GM19239 (cell line): Measurements from ENCODE around the gene TAS2R3.
"Not testable (repeated sequence)": the region's sequence is repeated elsewhere in the genome, so short reads cannot be mapped to it uniquely, and the experiment has no call there.

Experiments used
- DNase-seq: peaks from one replicate; pipeline ENCODE4 v3.0.0; 2011; ENCODE audit warnings: low spot score; ENCODE audit not compliant: insufficient read length
- FAIRE-seq: peaks from 2 replicates; lab custom pipeline; 2011; peaks lifted over from hg19 to GRCh38; lab: Jason Lieb, UNC

The TAS2R3 gene

GRCh38 chr7:141763797-141764196 is at the start of gene TAS2R3:
TAS2R3 (plus strand) TSS chr7:141764097; CDS start chr7:141764159, 62 bp downstream.
- FAIRE-seq (no peak), DNase-seq (no peak)

DNA sequence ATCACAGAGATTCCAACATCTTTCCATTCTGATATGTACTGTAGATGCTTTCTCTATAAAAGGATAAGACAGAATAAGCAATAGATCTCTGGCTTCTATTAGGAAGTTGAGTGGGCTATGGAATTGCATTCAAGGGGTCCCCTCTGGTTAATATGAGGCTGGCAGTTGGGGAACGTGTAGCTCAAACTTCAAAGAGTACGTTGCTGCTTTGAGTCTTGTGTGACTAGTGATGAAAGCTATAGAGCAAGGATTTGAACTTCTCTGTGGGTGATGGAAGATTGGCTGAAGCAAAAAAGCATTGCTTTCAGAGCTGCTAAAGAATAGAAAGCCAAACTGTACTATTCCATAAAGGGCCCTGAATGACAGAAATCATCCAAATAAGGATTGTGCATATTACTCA is 49.3 kb upstream of the TAS2R3 start:
- DNase-seq, result no peak
- FAIRE-seq, result no peak

DNA sequence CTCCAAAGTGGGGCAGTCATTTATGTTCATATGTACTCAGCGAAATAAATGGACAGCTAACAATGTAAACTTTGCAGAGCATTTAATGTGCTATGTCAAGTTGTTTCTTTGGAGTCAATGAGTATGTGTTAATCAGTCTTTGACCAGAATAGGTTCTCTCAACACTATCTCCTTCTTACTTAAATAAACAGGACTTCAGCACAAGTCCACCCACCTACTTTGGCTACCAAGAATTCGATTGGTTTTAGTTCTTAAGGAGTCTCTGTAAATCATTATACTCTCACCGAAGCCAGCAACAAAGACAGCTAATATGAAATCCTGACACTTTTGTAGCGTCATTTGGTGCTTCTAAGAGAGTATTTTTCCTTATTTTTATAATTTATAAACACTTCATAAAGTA is 48.9 kb upstream of the TAS2R3 start:
- FAIRE-seq (no peak), DNase-seq (no peak)

DNA sequence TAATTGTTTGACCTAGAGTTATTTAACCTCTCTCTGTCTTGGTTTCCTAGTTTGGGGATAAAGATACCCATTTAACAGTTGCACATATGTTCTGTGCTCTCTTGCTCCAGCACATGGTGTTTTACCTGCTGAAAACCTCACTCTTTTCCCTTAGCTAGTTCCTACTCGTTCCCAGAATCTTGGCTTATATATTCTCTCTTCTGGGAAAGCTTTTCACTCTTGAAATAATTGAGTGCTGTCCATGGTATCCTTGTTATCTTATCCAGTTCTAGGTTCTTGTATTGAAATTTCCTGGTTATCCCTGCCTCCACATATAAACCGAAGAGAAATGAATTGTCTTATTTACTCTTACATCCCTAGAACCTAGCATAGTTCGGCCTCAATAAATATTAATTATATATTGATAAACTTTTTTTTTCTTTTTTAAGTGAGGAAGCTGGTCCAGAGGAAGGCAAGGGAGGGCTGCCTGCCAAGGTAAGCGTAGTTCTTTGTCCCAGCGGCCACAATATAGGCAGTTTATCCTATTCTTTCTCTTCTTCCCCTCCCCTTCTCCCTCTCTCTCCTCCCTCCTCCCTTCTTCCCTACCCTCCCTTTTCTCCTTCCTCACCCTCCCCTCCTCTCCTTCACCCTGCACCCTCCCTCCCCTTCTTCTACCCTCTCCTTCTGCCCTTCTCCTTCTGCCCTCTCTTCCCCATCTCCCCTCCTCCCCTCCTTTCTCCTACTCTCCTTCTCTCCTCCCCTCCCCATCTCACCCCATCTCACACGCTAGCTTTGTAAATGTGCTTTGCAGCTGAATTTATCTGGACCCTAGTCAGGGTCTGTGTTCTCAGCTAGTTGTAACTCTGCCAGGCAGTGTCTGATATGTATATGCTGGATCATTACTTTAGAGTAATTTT is 47.9 kb upstream of the TAS2R3 start:
- no peak for FAIRE-seq

GRCh38 chr7:141717450-141717849 is 46.4 kb upstream of the TAS2R3 start:
- no peak for FAIRE-seq
- no peak for DNase-seq

More for the DNA sequence above, 47.9 kb upstream of the TAS2R3 start:
- no peak for DNase-seq

GRCh38 chr7:141722529-141722928 is 41.4 kb upstream of the TAS2R3 start:
- no peak for FAIRE-seq
- no peak for DNase-seq

DNA sequence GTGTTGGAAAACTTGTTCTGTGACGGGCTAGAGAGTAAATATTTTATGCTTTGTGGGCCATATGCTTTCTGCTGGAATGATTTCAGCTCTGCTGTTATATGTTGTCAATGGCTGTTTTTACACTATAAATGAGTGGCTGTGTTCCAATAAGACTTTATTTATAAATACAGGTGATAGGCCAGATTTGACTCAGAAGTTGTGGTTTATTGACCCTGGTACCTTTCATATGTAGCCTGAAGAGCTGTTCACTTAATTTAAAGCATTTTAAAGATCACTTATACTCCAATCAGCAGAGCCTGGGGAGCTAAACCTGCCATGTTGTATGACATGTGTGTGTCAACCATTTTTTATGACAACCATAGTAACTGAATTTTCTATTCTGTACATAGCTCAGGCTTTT is 34.9 kb upstream of the TAS2R3 start:
- FAIRE-seq (no peak), DNase-seq (no peak)

DNA sequence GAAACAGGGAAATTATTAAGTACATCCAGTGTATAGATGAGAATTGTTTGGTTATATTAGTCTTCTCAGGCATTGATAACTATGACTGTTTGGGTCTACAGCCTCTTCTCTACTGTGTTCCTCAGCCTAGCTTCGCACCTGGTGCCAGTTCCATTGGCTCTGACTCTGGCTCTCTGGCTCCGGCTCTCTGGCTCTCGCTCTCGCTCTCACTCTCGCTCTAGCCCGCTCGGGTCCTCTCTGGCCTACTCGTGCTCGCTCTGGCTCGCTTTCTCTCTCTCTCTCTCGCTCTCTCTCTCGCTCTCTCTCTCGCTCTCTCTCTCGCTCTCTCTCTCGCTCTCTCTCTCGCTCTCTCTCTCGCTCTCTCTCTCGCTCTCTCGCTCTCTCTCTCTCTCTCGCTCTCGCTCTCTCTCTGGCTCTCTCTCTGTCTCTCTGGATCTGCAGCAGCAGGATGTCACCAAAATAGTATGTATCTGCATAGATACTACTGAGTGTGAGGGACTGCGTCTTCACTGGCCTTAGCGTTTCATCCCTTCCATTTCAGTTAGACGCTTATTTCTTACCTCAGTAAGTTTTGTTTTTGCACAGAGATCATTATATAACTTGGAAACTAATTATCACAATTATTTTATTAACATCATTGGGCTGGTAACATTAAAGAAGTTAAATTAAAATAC is 32.3 kb upstream of the TAS2R3 start:
- FAIRE-seq, result no peak
- no peak for DNase-seq

- peak; percentile 23 for FAIRE-seq
These were observed 26.6 kb upstream of the TAS2R3 start for GRCh38 chr7:141737118-141737835.

GRCh38 chr7:141737836-141738591 is 25.9 kb upstream of the TAS2R3 start, which contains the start of gene SSBP1:
SSBP1 (plus strand) TSS chr7:141738358; CDS start chr7:141739167, 809 bp downstream.
- FAIRE-seq (peak; percentile 98), DNase-seq (peak; percentile 67)

More at GRCh38 chr7:141737118-141737835, 26.6 kb upstream of the TAS2R3 start:
- DNase-seq, result no peak

- no peak for FAIRE-seq
These were observed 25.3 kb upstream of the TAS2R3 start for GRCh38 chr7:141738592-141739013.

DNA sequence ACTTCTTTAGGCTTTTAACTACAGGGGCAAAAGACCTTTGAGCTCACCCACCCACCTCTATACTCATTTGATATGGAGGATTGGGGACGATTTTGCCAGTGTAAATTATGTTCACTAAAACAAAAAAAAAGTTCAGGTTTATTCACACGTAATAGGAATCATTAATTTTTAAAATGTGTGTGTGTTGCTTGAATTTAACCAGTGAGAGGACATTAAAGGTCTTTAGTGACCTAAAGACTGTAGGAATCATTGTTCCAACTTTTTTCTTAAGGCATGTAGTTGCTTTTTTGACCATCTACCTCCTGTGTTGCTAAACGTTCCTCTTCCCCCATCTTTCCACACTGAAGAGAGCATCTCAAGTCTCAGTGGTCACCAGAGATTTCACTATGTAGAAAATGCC is 24.6 kb upstream of the TAS2R3 start:
- no peak for FAIRE-seq
- no peak for DNase-seq

More at GRCh38 chr7:141738592-141739013, 25.3 kb upstream of the TAS2R3 start:
- DNase-seq, result no peak

GRCh38 chr7:141742229-141742628 is 21.7 kb upstream of the TAS2R3 start:
- no peak for DNase-seq
- no peak for FAIRE-seq

- no peak for DNase-seq
- no peak for FAIRE-seq
These were observed 19.8 kb upstream of the TAS2R3 start for GRCh38 chr7:141744131-141744530.

DNA sequence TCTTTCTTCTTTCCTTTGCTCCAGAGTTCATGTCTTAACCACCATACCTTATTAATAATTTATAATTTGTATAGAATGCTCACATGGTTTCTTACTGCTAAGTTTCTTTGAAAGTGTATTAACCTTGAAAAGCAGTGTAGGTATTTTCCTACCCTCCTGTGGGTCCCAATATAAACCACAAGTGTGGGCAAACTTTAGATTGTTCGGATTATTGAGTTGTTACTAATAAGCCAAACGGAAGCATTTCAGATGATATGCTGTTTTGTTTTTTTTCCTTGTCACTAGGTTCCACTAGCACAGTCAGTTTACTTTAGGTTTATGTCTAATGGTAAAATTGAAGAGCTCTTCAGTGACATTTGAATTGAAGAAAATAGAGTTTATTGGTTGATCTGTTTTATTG is 15.5 kb upstream of the TAS2R3 start:
- no peak for FAIRE-seq
- DNase-seq, result no peak

GRCh38 chr7:141751904-141752303 is 12.0 kb upstream of the TAS2R3 start:
- not testable (repeated sequence) for FAIRE-seq, DNase-seq

DNA sequence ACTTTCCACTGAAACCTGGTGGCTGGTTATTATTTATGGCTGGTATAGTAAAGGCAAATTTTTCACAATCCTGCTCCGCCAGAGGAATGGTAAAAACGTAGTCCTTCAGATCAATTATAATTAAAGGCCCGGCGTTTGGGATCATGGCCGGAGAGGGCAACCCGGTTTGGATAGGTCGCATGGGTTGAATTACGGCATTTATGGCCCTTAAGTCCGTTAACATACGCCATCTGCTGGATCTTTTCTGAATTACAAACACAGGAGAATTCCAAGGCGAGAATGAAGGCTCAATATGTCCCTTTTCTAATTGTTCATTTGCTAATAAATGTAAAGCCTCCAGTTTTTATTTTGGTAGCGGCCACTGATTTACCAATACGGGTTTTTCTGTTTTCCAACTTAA is 11.3 kb upstream of the TAS2R3 start:
- DNase-seq, result no peak

GRCh38 chr7:141754939-141755338 is 9.0 kb upstream of the TAS2R3 start:
- DNase-seq (peak; percentile 4), FAIRE-seq (no peak)

More for the DNA sequence above, 11.3 kb upstream of the TAS2R3 start:
- FAIRE-seq, result no peak

DNA sequence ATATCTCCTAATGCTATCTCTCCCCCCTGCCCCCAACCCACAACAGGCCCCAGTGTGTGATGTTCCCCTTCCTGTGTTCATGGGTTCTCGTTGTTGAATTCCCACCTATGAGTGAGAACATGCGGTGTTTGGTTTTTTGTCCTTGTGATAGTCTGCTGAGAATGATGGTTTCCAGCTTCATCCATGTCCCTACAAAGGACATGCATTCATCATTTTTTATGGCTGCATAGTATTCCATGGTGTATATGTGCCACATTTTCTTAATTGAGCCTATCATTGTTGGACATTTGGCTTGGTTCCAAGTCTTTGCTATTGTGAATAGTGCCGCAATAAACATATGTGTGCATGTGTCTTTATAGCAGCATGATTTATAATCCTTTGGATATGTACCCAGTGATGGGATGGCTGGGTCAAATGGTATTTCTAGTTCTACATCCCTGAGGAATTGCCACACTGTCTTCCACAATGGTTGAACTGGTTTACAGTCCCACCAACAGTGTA is 6.2 kb downstream of the TAS2R3 start:
- not testable (repeated sequence) for DNase-seq, FAIRE-seq

- DNase-seq (no peak), FAIRE-seq (no peak)
These were observed 12.5 kb downstream of the TAS2R3 start, which contains the start of gene TAS2R4 for GRCh38 chr7:141776374-141776773. TAS2R4 (plus strand) TSS chr7:141776674; CDS start chr7:141778489, 1,815 bp downstream.
